GM10266 (cell line): ENCODE results near the gene SHFL.

Source experiments
- DNase-seq: peaks from one replicate; pipeline ENCODE4 v3.0.0; 2012; ENCODE audit errors: extremely low spot score
- TF ChIP-seq, protein P1 (sequence below): IDR thresholded peaks from 2 replicates; pipeline ENCODE4 v1.5.1; 2012; ENCODE audit warnings: mild to moderate bottlenecking, low read depth; ENCODE audit not compliant: control insufficient read depth, insufficient read depth; ENCODE audit errors: missing control alignments

The SHFL gene

DNA sequence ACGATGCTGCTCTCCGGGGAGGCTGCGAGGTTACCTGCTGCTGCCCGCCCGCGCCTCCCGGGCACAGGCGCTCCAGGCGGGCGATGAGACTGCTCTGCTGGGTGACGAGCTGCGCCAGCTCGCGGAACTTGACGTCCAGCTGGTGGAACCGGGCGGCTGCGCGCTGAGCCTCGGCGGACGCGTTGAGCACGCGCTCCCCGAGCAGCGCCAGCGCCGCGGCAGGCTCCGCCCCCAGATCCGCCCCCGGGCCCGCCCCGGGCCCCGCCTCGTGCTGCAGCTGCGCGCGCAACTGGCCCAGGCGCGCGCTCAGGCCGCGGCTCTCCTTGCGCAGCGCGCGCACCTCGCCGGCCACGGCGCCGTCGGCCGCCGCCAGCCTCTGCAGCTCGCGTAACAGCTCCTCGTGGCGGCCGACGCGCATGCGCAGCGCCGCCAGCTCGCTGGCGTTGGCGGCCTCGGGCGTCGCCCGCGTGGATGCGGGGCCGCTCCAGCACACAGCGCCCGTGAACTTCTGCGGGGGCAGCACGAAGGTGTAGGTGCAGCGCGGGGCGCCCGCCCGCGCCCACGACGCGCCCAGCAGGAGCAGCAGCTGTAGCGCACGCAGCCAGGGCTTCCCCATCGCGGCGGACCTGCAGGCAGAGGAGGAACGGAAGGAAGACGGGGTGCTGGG, 10.0 kb downstream of the SHFL start:
- peak; percentile 99 for DNase-seq
- TF ChIP-seq, protein P1, sequence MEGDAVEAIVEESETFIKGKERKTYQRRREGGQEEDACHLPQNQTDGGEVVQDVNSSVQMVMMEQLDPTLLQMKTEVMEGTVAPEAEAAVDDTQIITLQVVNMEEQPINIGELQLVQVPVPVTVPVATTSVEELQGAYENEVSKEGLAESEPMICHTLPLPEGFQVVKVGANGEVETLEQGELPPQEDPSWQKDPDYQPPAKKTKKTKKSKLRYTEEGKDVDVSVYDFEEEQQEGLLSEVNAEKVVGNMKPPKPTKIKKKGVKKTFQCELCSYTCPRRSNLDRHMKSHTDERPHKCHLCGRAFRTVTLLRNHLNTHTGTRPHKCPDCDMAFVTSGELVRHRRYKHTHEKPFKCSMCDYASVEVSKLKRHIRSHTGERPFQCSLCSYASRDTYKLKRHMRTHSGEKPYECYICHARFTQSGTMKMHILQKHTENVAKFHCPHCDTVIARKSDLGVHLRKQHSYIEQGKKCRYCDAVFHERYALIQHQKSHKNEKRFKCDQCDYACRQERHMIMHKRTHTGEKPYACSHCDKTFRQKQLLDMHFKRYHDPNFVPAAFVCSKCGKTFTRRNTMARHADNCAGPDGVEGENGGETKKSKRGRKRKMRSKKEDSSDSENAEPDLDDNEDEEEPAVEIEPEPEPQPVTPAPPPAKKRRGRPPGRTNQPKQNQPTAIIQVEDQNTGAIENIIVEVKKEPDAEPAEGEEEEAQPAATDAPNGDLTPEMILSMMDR: no peak

DNA sequence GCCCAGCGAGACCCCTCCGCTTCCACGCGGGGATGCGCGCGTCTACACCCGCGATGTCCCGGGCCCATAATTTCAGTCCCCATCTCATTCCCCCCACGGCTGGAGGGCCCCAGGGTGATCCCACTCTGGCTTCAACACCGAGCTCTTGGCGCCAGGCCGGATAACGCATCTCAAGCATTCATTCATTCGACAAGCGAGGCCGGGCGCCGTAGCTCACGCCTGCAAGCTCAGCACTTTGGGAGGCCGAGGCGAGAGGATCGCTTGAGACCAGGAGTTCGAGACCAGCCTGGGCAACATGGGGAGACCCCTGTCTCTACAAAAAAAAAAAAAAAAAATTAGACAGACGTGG, 10.5 kb downstream of the SHFL start:
- TF ChIP-seq, protein P1: no peak
- DNase-seq: no peak

DNA sequence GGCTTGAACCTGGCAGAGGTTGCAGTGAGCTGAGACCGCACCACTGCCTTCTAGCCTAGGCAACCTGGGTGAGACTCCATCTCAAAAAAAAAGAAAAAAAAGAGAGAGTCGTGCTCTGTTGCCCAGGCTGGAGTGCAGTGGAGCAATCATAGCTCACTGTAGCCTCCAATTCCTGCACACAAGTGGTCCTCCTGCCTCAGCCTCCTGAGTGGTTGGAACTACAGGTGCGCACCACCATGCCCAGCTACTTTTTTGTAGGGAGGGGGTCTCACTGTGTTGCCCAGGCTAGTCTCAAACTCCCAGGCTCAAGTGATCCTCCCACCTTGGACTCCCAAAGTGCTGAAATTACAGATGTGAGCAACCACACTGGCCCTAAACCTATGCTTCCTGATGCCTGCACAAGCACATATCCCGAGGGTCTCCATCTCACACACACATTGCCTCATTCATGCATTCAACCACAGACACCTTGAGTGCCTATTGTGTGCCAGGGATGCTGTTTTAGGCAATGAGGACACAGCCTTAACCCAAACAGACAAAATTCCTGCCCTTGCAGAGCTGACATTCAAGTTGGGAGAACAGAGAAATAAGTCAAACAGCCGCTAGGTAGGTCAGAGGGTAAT, 14.2 kb downstream of the SHFL start:
- TF ChIP-seq, protein P1: no peak
- no peak for DNase-seq

DNA sequence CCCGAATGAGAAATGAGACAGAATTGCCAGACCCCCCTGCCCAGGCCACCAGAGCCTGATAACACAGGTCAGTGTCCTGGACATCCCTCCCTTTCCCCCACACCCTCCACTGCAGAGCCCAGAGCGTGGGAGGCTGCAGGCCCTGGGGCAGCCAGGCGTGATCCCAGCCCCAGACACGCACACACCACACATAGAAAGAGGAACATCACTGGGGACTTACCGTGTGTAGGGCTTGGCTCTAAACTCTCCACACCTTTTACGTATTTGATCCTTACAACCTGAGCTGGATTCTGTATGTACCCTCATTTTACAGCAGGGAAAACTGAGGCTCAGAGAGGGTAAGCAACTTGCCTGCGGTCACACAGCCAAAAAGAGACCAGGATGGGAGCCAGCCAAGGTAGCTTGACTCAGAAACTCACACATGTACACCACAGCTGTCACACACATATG, 16.7 kb downstream of the SHFL start:
- TF ChIP-seq, protein P1: no peak
- peak; percentile 76 for DNase-seq

DNA sequence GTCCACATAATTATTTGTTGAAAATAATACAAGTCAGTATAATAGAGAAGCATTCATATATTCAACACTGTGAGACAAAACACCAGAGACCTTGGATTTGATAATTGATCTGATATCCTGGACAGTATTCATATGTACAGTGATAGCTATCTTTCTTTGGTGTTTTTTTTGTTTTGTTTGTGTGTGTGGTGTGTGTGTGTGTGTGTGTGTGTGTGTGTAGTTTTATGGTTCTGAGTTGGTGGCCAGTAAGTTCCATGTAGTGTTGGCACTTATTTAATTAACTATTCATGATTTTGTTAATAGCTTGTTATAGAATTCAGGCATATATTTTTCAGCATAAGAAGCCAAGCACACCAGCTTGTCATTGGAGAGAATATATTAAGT, 18.0 kb downstream of the SHFL start:
- DNase-seq: no peak
- TF ChIP-seq, protein P1: no peak

DNA sequence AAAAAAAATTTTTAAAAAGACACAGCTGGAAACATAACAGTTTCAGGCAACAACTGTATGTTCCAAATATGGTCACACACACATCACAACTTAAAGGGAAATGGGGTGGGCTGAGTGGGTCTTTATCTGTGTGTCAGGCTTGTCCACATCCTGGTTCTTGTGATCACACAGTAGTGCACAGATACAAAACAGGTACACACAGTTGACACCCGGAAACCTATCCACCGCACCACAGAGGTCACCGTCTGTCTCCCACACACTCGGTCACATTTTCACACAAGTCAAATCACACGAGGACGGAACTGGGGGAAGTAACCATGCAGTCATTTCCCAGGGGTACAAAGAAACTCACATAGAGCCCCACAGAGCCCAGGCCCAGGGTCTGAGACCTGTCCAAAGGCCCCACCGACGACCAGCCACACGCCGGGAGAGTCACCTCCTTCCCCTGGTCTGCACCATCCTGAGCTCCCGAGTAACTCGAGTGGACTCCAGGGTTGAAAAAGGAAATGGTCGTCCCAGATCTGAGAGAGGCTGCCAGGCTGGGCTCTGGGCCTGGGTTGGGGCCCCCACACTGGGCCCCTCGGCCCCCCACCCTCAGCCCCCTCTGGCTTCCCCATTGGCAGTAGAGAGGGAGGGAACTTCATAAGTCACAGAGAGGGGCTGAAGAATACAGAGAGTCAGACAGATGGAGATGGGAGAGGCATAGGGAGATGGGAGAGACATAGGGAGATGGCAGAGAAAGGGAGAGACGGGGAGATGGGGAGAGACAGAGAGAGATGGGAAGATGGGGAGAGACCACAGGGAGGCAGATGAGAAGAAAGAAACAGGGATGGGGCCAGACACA, 18.8 kb downstream of the SHFL start:
- peak; percentile 82 for DNase-seq
- TF ChIP-seq, protein P1: no peak
